SK-N-SH (cell line): ENCODE results near the gene PTPDC1. TPM values are rescaled to one million over a fixed set of nuclear protein-coding genes. Genes with fewer than 3 reads are reported as not detected.

ENCODE experiments used
- CTCF ChIA-PET: fragments of 300-600, 350-600 bp; formaldehyde crosslinking; extraction: SDS; loops from one replicate; lab custom pipeline; 2021; lab: Yijun Ruan, JAX
- POLR2A ChIA-PET: fragments of 350-600 bp; sonication (Branson Sonifier 250); formaldehyde crosslinking; extraction: SDS; loops from one replicate; lab custom pipeline; 2020; ENCODE audit warnings: antibody characterized with exemption, inconsistent platforms; lab: Yijun Ruan, JAX
- DNase-seq: peaks from one replicate; pipeline ENCODE4 v3.0.0; 2012
- H2AFZ ChIP-seq: fragments of 200-600 bp; sonication (generic); 2 replicates; pipeline ENCODE4 v1.8.1; 2016; ENCODE audit warnings: antibody characterized with exemption, mild to moderate bottlenecking, low read depth
- H3F3A ChIP-seq: fragments of 200-600 bp; sonication (generic); replicated peaks from 2 replicates; pipeline ENCODE3; 2016; ENCODE audit warnings: antibody characterized with exemption, mild to moderate bottlenecking; ENCODE audit not compliant: insufficient read depth
- H3K27ac ChIP-seq, 2 experiments: fragments of 200-500 bp in 1 of 2; fragments of 200-600 bp in 1 of 2; sonication (Bioruptor generic) in 1 of 2; sonication (generic), shearing (Covaris generic) in 1 of 2; 2 replicates each; pipeline versions ENCODE4 v1.5.1 to v1.6.1; 2014 to 2016; ENCODE audit warnings: low read depth in 2 of 2, inconsistent platforms in 1 of 2, low read length in 1 of 2, mild to moderate bottlenecking in 1 of 2, mixed read lengths in 1 of 2
- H3K27me3 ChIP-seq: fragments of 200-600 bp; sonication (generic), shearing (Covaris generic); 2 replicates; pipeline ENCODE4 v1.6.1; 2016; ENCODE audit warnings: mixed run types; ENCODE audit not compliant: insufficient read depth
- H3K36me3 ChIP-seq, 2 experiments: fragments of 200-500 bp in 1 of 2; fragments of 200-600 bp in 1 of 2; sonication (Bioruptor generic) in 1 of 2; sonication (generic) in 1 of 2; replicated peaks in 1 of 2; 2 replicates each; pipeline versions ENCODE3 to v1.5.1; 2014 to 2016; ENCODE audit warnings: low read length in 1 of 2, mild to moderate bottlenecking in 1 of 2; ENCODE audit not compliant: insufficient read depth in 2 of 2, control insufficient read depth in 1 of 2
- H3K4me1 ChIP-seq, 2 experiments: fragments of 200-500 bp in 1 of 2; fragments of 200-600 bp in 1 of 2; sonication (Bioruptor generic) in 1 of 2; sonication (generic), shearing (Covaris generic) in 1 of 2; 2 replicates each; pipeline versions ENCODE4 v1.5.1 to v1.6.1; 2014 to 2016; ENCODE audit warnings: low read depth in 1 of 2, low read length in 1 of 2, mixed run types in 1 of 2; ENCODE audit not compliant: insufficient read depth in 2 of 2, control insufficient read depth in 1 of 2
- H3K4me2 ChIP-seq: fragments of 200-600 bp; sonication (generic), shearing (Covaris generic); 2 replicates; pipeline ENCODE4 v1.6.1; 2017; ENCODE audit warnings: mixed run types
- H3K4me3 ChIP-seq, 2 experiments: fragments of 200-500 bp in 1 of 2; fragments of 200-600 bp in 1 of 2; sonication (Bioruptor generic) in 1 of 2; sonication (generic), shearing (Covaris generic) in 1 of 2; 2 replicates each; pipeline versions ENCODE4 v1.5.1 to v1.8.1; 2014 to 2016; ENCODE audit warnings: low read depth in 2 of 2, inconsistent platforms in 1 of 2, low read length in 1 of 2, mild to moderate bottlenecking in 1 of 2, mixed read lengths in 1 of 2, moderate library complexity in 1 of 2
- H3K79me2 ChIP-seq: fragments of 200-600 bp; sonication (generic); 2 replicates; pipeline ENCODE4 v1.8.1; 2017; ENCODE audit warnings: mild to moderate bottlenecking; ENCODE audit not compliant: insufficient read depth
- H3K9ac ChIP-seq: fragments of 200-600 bp; sonication (generic); 2 replicates; pipeline ENCODE4 v1.6.1; 2017; ENCODE audit warnings: mixed run types
- H3K9me2 ChIP-seq: fragments of 200-600 bp; sonication (generic); 2 replicates; pipeline ENCODE4 v1.6.1; 2017; ENCODE audit warnings: mixed run types
- H3K9me3 ChIP-seq: fragments of 200-600 bp; sonication (generic); 2 replicates; pipeline ENCODE4 v1.6.1; 2017; ENCODE audit warnings: mixed run types, mild to moderate bottlenecking, moderate library complexity
- H4K20me1 ChIP-seq: fragments of 200-600 bp; sonication (generic); 2 replicates; pipeline ENCODE4 v1.6.1; 2017; ENCODE audit warnings: mild to moderate bottlenecking, mixed run types; ENCODE audit not compliant: insufficient read depth
- CHD2 ChIP-seq: fragments of 150-350 bp; IDR thresholded peaks from 2 replicates; pipeline ENCODE4 v1.6.1; 2018; ENCODE audit warnings: low read length; ENCODE audit not compliant: partially characterized antibody
- ELF1 ChIP-seq: IDR thresholded peaks from 2 replicates; pipeline ENCODE4 v1.4.0; 2012
- EZH2phosphoT487 ChIP-seq: fragments of 200-600 bp; sonication (generic); IDR thresholded peaks from 2 replicates; pipeline ENCODE4 v1.6.1; 2017; ENCODE audit warnings: low read depth, mixed run types, mild to moderate bottlenecking, antibody characterized with exemption, moderate library complexity, borderline replicate concordance
- FOXJ3 ChIP-seq: sonication (generic); formaldehyde crosslinking; IDR thresholded peaks from 2 replicates; pipeline ENCODE4 v1.5.1; 2020; ENCODE audit warnings: mild to moderate bottlenecking, missing genetic modification reagents
- FOXM1 ChIP-seq: IDR thresholded peaks from 2 replicates; pipeline ENCODE4 v1.4.0; 2012; ENCODE audit warnings: low read depth, mild to moderate bottlenecking
- GATA2 ChIP-seq: sonication (generic); formaldehyde crosslinking; IDR thresholded peaks from 2 replicates; pipeline ENCODE4 v1.5.0; 2020; ENCODE audit warnings: mild to moderate bottlenecking, missing genetic modification reagents
- JUND ChIP-seq: IDR thresholded peaks from 2 replicates; pipeline ENCODE4 v1.4.0; 2012
- MEF2A ChIP-seq: IDR thresholded peaks from 2 replicates; pipeline ENCODE4 v1.4.0; 2012; ENCODE audit warnings: low read depth, borderline replicate concordance
- MXI1 ChIP-seq: IDR thresholded peaks from 2 replicates; pipeline ENCODE4 v1.6.1; 2012; ENCODE audit warnings: mild to moderate bottlenecking, low read depth, low read length, improper control_type of control experiment
- NRF1 ChIP-seq: IDR thresholded peaks from 2 replicates; pipeline ENCODE4 v1.6.1; 2012; ENCODE audit warnings: low read depth, mild to moderate bottlenecking, low read length
- POLR2AphosphoS5 ChIP-seq: IDR thresholded peaks from 2 replicates; pipeline ENCODE4 v1.6.1; 2012; ENCODE audit warnings: low read depth, low read length
- SIN3A ChIP-seq: IDR thresholded peaks from 2 replicates; pipeline ENCODE4 v1.6.1; 2012; ENCODE audit warnings: low read depth, mild to moderate bottlenecking, low read length, moderate library complexity, borderline replicate concordance
- SMC3 ChIP-seq: IDR thresholded peaks from 2 replicates; pipeline ENCODE4 v1.6.1; 2012; ENCODE audit warnings: low read depth, low read length, improper control_type of control experiment
- TAF1 ChIP-seq: IDR thresholded peaks from 2 replicates; pipeline ENCODE4 v1.6.1; 2012; ENCODE audit warnings: low read depth, mild to moderate bottlenecking, low read length, moderate library complexity, borderline replicate concordance
- YY1 ChIP-seq: IDR thresholded peaks from 2 replicates; pipeline ENCODE4 v1.4.0; 2012; ENCODE audit warnings: low read depth, mild to moderate bottlenecking
- ZBTB33 ChIP-seq: IDR thresholded peaks from 2 replicates; pipeline ENCODE4 v1.4.0; 2012; ENCODE audit warnings: low read depth, borderline replicate concordance
- WGBS: methylation state at CpG from one replicate; pipeline ENCODE4 v1.1.6; 2017; ENCODE audit warnings: low lambda C conversion rate; 5-methylcytosine and 5-hydroxymethylcytosine counted together
- polyA plus RNA-seq, 3 experiments: library from polyadenylated mRNA; depleted of rRNA; stranded (reverse); fragments of >200 nt; gene quantifications; 2 replicates each; pipeline ENCODE4 v1.2.3, GENCODE V29; 2012
- TF ChIP-seq, protein P1 (sequence below): fragments of 200-600 bp; sonication (generic); IDR thresholded peaks from 2 replicates; pipeline ENCODE4 v1.6.1; 2017; ENCODE audit warnings: antibody characterized with exemption, mild to moderate bottlenecking, moderate library complexity
- TF ChIP-seq, protein P2 (sequence below): IDR thresholded peaks from 2 replicates; pipeline ENCODE4 v1.4.0; 2012; ENCODE audit warnings: low read depth
- TF ChIP-seq, protein P3 (sequence below): IDR thresholded peaks from 2 replicates; pipeline ENCODE4 v1.4.0; 2012; ENCODE audit warnings: low read depth, borderline replicate concordance
- TF ChIP-seq, protein P4 (sequence below): fragments of 150-350 bp; IDR thresholded peaks from 2 replicates; pipeline ENCODE4 v1.6.1; 2017; ENCODE audit warnings: antibody characterized with exemption, low read length, low read depth, borderline replicate concordance
- TF ChIP-seq, protein P5 (sequence below): IDR thresholded peaks from 2 replicates; pipeline ENCODE4; 2012
- TF ChIP-seq, protein P6 (sequence below): IDR thresholded peaks from 2 replicates; pipeline ENCODE4 v1.6.1; 2012; ENCODE audit warnings: mild to moderate bottlenecking, low read depth, low read length, moderate library complexity

Gene PTPDC1
- polyA plus RNA-seq, 1 of the 3 experiments (the other 2 are of a cell fraction) = 3.7 TPM

- ChIA-PET POLR2A (no interaction called here), CTCF (interaction anchor here (0.7 kb wide), 1 partner anchor 541 kb away, joined by 3 read pairs; no protein-coding TSS in a partner anchor)
- Histone ChIP-seq H3K27ac (peak overlapping the region; percentile 69 to 75), H3K4me1 (peaks cover 10 to 14% of the 10 kb centered on the region in 2 experiments), H3K9ac (peak overlapping the region; percentile 33; the same call in 1 of the 2 replicates), H3K36me3 (peaks cover 0 to 4% of the 10 kb centered on the region in 2 experiments), H3K4me3 (no peak overlapping the region), H3K79me2 (no peaks in the 10 kb centered on the region), H3K9me3 (no peaks in the 10 kb centered on the region), H3K27me3 (no peaks in the 10 kb centered on the region), H3F3A (peaks cover 21% of the 10 kb centered on the region), H3K9me2 (no peaks in the 10 kb centered on the region), H3K4me2 (peak overlapping the region; percentile 57), H4K20me1 (no peaks in the 10 kb centered on the region), H2AFZ (no peak overlapping the region)
- 47% methylated on average over 5 of the region's 6 CpGs for WGBS
- DNase-seq = no peak
- TF ChIP-seq SIN3A (no peak), ZBTB33 (no peak), SMC3 (no peak), YY1 (no peak), EZH2phosphoT487 (no peak), NRF1 (no peak), MEF2A (no peak), CHD2 (no peak), JUND (peak; percentile 84), POLR2AphosphoS5 (no peak), FOXJ3 (no peak), TAF1 (no peak; the same call in 1 of the 2 replicates), GATA2 (CRISPR knock-in tag) (no peak), FOXM1 (no peak), MXI1 (no peak), ELF1 (0 out of 2 replicates have a peak, but pooled peaks have one; percentile 26)
- TF ChIP-seq, protein P1, sequence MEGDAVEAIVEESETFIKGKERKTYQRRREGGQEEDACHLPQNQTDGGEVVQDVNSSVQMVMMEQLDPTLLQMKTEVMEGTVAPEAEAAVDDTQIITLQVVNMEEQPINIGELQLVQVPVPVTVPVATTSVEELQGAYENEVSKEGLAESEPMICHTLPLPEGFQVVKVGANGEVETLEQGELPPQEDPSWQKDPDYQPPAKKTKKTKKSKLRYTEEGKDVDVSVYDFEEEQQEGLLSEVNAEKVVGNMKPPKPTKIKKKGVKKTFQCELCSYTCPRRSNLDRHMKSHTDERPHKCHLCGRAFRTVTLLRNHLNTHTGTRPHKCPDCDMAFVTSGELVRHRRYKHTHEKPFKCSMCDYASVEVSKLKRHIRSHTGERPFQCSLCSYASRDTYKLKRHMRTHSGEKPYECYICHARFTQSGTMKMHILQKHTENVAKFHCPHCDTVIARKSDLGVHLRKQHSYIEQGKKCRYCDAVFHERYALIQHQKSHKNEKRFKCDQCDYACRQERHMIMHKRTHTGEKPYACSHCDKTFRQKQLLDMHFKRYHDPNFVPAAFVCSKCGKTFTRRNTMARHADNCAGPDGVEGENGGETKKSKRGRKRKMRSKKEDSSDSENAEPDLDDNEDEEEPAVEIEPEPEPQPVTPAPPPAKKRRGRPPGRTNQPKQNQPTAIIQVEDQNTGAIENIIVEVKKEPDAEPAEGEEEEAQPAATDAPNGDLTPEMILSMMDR = no peak
- TF ChIP-seq, protein P2, sequence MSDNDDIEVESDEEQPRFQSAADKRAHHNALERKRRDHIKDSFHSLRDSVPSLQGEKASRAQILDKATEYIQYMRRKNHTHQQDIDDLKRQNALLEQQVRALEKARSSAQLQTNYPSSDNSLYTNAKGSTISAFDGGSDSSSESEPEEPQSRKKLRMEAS = peak; percentile 65; the same call in 1 of the 2 replicates
- TF ChIP-seq, protein P3, sequence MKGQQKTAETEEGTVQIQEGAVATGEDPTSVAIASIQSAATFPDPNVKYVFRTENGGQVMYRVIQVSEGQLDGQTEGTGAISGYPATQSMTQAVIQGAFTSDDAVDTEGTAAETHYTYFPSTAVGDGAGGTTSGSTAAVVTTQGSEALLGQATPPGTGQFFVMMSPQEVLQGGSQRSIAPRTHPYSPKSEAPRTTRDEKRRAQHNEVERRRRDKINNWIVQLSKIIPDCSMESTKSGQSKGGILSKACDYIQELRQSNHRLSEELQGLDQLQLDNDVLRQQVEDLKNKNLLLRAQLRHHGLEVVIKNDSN = peak; percentile 23; the same call in 1 of the 2 replicates
- TF ChIP-seq, protein P4, sequence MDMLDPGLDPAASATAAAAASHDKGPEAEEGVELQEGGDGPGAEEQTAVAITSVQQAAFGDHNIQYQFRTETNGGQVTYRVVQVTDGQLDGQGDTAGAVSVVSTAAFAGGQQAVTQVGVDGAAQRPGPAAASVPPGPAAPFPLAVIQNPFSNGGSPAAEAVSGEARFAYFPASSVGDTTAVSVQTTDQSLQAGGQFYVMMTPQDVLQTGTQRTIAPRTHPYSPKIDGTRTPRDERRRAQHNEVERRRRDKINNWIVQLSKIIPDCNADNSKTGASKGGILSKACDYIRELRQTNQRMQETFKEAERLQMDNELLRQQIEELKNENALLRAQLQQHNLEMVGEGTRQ = no peak
- TF ChIP-seq, protein P5, sequence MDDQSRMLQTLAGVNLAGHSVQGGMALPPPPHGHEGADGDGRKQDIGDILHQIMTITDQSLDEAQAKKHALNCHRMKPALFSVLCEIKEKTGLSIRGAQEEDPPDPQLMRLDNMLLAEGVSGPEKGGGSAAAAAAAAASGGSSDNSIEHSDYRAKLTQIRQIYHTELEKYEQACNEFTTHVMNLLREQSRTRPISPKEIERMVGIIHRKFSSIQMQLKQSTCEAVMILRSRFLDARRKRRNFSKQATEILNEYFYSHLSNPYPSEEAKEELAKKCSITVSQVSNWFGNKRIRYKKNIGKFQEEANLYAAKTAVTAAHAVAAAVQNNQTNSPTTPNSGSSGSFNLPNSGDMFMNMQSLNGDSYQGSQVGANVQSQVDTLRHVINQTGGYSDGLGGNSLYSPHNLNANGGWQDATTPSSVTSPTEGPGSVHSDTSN = peak; percentile 37; the same call in 1 of the 2 replicates
- TF ChIP-seq, protein P6, sequence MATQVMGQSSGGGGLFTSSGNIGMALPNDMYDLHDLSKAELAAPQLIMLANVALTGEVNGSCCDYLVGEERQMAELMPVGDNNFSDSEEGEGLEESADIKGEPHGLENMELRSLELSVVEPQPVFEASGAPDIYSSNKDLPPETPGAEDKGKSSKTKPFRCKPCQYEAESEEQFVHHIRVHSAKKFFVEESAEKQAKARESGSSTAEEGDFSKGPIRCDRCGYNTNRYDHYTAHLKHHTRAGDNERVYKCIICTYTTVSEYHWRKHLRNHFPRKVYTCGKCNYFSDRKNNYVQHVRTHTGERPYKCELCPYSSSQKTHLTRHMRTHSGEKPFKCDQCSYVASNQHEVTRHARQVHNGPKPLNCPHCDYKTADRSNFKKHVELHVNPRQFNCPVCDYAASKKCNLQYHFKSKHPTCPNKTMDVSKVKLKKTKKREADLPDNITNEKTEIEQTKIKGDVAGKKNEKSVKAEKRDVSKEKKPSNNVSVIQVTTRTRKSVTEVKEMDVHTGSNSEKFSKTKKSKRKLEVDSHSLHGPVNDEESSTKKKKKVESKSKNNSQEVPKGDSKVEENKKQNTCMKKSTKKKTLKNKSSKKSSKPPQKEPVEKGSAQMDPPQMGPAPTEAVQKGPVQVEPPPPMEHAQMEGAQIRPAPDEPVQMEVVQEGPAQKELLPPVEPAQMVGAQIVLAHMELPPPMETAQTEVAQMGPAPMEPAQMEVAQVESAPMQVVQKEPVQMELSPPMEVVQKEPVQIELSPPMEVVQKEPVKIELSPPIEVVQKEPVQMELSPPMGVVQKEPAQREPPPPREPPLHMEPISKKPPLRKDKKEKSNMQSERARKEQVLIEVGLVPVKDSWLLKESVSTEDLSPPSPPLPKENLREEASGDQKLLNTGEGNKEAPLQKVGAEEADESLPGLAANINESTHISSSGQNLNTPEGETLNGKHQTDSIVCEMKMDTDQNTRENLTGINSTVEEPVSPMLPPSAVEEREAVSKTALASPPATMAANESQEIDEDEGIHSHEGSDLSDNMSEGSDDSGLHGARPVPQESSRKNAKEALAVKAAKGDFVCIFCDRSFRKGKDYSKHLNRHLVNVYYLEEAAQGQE = no peak
Observed at GRCh38 chr9:94097788-94098414, 13.6 kb downstream of the PTPDC1 start.
